NCI-H1092 treated with DMSO at 0.1 percent for 48 hours (cell line): ENCODE measurements around the gene ATP11A.
"Not testable (repeated sequence)": the region's sequence is repeated elsewhere in the genome, so short reads cannot be mapped to it uniquely, and the experiment has no call there.

Source experiments
- DNase-seq: peaks from one replicate; lab custom pipeline; 2025; lab: John Stamatoyannopoulos, UW

ATP11A gene

DNA sequence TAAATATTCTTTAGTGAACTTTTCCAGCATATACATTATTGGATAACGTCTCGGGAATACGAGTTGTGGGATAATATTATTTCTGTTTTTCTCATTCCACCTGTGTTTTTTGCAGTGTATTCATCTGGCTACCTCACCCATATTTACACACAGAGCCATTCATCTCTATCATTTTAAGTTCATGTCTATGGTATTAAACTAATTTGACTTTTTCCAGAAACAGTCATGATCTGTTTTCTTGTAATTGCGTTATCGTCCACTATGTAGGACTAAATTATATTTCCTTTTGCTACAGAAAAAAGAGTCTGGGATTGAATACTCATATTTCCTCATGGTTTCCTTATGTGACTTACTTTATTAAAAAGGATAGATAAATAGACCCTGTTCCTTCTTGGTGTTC is 2.7 kb downstream of the ATP11A start:
- no peak for DNase-seq

DNA sequence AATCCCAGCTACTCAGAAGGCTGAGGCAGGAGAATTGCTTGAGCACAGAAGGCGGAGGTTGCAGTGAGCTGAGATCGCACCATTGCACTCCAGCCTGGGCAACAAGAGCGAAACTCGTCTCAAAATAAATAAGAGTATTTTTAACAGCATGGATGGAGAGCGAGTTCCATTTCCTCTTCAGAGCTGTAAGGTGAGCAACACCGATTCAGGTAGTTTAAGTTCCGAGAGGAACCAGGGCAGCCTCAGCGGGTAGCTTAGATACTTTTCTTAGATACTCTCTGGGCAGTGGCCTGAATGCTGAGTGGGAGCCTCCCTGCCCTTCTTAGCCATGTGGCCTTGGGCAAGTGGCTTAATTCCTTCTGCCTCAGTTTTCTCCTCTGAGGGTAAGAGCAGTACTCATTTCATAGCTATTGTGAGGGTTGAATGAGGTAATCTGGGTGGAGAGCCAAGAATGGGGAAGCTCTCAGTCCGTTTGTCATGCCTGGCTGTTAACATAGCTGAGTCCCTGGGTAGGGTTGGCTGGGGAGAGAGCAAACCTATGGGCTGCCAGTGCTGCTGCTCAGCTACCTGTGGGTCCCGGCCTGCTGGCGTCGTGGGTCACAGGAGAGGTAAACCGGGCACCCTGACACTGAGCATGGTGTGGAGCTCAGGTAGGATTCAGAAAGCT is 4.1 kb downstream of the ATP11A start:
- DNase-seq, result no peak

DNA sequence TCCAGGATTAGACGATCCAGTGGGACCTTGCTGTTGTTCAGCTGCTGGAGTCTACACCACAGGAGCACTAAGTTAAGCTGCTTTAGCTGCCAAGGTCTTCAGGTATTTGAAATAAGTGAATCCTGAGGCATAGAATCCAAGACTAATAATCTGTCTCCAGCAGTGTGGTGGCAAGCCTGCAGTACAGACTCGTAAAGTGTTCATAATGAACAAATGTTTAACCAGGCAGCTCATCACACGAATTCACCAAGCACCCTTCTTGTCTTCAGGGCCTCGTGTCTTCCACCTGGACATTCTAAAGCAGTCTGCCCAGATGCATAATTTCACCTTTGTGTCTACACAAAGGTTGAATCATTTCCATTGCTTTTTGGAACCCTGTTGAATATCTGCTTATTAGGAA is 5.3 kb downstream of the ATP11A start:
- no peak for DNase-seq

DNA sequence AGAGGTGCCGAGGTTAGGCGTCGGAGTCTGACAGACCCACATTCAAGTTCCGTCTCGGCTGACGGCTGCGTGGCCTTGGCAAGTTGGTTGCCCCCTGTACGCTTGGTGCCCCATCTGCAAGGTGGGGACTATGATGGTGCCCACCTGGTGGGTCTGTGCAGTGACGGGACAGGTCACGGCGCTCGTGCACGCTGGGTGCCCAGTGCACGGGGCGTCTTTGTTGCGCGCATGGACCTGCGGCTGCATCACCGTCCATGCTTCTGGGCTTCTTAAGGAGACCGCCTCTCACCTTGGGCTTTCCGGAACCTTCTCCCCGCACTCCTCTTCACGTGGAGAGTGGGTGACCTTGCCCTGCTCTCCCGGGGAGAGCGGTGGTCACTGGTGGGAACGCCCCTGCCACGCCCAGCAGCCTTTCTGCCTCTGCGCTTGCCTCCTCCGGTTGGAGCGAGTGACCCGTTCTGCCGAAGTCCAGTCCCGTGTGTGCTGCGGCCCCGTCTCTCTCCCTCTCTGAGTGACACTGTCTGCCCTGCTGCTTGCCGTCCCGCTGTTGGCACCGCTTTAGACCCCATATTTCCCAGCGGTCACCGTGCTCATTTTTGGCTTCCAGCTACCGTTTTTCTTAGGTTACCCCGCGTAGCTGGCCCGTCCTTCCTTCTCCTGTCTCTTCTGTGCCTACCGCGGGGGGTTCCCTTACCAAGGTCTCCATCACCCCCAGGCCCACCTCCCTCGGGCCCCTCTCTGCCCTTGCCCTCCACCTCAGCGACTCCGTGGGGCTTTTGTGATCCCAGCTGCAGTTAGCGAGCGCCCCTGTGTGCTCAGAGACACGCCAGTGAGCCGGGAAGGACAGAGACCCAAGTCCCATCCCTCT is 6.4 kb downstream of the ATP11A start:
- no peak for DNase-seq

DNA sequence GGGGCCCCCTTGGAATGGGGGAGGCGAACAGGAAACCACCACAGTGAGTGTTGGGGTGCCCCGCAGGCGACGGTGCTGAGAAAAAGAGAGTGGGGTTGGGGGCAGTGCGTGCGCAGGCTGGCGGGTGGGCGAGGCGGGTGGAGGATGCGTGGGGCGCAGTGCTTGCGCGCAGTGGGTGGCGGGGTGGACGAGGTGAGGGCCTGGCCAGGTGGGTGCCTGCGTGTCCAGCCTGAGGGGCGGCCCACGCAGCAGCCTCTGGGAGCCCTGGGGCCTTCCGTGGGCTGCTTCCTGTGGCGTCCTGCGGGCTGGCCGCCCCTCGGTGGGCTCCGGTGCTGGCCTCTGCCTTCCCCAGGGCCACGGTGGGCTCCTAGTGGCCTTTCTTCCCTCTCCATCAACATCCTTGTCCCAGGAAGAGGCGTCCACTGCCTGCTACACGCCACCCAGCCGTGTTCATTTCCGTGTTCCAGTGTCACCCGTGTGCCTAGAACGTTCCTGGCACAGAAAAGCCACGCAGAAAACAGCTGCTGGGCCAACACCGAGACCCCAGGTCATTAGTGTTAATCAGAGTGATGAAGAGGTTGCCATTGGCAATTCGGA is 7.1 kb downstream of the ATP11A start:
- DNase-seq, result no peak

DNA sequence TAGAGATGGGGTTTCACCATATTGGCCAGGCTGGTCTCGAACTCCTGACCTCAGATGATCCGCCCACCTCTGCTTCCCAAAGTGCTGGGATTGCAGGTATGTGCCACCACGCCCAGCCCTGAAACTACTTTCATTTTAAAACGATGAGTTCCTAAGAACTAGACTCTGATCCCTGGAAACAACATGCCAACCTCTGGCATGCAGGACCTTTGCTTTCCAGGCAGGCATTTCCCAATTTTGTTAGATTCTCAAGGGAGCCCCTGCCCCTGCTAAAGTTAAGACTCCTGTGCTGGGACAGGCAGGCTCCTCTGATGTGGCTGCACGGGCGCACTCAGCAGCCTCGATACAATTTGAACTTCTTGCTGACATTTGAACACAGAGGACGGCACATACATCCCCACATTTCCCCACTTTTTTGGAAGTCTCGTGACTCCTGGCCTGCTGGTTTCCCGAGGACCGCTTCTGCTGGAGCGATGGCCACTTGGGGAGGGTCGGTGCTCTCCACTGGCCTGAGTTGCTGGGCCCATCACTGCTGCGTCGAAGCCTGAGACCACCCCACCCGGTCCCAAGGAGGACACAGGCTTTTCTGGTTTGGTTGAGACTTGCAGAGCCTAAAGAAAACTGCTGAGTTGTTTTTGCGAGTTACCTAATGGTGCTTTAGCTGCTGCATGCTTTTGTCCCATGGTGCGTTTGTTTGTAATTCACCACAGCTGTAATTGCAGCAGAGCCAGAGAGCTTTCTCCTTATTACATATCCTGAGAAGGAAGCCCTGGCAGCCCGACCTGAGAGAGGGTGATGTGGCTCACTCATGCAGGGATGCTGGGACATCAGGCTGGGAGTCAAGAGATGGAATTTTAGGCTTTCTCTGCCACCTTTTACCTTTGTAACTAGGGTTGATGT is 8.2 kb downstream of the ATP11A start:
- DNase-seq, result no peak

DNA sequence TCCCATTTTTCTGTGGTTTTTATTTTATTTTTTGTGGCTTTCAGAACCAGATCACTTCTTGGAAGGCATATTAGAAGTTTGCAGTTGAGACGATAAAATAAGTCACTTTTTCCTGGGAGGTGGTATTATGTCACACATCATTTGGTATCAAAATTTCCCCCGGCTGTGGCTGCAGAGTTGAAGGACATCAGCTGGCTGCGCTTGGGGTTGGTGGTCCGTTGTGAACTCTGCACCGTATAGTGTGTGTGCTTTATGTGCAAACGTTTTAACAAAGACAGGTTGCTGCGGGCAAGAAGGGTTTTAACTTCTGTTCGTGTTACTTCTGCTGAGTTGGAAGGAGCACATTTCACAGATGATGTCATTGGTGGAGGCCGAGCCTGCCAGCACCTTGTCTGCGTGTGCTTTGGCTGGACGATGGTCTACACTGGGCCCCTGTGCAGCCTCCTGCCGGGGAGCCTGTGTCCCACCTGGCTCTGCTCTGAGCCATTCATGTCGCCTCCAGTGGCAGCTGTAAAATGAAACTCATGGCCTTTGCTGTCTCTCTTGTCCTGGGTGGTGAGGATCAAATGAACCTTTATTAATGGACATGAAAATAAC is 9.6 kb downstream of the ATP11A start:
- DNase-seq, result no peak

DNA sequence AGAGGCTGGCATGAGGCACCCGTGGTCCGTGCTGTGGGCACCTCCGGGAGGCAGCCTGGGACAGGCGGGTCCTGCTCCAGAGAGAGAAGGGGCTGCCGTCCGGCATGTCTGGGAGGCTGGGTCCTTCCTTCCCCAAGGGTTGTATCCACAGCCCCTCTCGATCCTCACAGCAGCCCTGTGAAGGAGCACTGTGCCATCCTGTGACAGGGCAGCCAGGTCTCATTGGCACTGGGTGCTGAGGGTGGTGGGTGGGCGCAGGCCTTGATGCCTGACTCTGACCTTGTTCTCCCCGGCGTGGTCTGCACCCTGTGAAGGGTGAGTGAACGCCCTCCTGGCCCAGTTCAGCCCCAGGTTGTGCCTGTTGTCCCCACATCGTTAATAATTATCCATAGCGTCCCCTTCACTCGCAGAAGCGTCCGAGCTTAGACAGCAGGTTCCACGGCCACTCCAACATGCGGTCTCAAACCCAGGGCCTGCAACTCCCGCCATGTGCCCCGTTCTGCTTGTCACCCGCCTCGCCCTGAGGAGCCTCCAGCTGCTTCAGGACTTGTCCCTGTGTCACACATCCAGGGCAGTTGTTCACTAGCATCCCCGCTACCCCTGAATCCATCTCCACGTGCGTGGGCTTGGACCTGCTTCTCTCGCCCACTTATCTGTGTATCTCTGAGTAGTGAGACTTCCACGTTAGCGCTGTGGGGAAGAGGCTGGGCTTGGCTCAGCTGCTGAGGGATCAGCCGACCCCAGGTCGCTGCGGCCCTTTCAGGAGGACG is 10.6 kb downstream of the ATP11A start:
- no peak for DNase-seq

DNA sequence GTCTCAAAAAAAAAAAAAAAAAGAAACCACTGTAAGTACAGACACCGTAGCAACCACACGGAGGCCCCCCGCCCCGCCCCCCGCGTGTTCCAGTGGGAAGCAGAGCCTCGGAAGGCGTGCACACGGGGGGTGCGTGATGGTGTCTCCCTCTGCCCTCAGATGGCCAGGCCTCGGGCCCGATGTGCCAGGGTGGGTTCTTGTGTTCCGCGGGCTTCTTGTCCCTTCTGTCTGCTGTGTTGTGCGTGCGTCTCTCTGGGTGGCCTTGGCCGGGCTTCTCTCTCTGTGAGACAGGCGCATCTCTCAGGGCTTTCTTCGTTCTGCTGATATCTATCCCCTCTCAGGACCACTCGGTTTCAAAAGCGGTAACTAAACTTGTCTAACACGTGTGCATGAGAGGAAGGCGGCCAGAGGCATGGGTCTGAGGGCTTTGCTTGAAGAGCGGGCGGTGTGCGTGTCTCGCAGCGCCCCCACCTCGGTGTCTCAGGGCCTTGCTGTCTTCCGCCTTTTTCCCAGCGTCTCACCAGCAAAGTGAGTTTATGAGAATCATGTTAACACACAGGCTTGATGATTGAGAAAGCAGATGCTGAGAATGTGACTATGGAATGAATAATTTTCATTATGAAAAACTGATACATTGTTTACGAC is 12.6 kb downstream of the ATP11A start:
- DNase-seq, result no peak

DNA sequence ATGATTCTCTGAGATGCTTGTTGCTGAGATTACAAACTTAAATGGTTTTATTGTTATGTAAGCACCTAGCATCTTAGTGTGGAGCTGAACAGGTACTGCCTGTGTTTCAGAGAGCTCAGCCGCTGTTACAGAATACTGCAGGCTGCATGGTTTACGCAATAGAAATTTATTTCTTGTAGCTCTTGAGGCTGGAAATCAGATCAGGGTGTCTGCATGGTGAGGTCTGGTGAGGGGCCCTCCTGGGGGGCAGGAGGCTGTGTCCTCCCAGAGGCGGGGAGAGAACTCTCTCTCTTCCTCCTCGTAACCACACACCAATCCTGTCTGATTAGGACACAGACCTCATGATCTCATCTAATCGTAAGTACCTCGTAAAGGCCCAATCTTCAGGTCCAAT is 13.1 kb downstream of the ATP11A start:
- no peak for DNase-seq

DNA sequence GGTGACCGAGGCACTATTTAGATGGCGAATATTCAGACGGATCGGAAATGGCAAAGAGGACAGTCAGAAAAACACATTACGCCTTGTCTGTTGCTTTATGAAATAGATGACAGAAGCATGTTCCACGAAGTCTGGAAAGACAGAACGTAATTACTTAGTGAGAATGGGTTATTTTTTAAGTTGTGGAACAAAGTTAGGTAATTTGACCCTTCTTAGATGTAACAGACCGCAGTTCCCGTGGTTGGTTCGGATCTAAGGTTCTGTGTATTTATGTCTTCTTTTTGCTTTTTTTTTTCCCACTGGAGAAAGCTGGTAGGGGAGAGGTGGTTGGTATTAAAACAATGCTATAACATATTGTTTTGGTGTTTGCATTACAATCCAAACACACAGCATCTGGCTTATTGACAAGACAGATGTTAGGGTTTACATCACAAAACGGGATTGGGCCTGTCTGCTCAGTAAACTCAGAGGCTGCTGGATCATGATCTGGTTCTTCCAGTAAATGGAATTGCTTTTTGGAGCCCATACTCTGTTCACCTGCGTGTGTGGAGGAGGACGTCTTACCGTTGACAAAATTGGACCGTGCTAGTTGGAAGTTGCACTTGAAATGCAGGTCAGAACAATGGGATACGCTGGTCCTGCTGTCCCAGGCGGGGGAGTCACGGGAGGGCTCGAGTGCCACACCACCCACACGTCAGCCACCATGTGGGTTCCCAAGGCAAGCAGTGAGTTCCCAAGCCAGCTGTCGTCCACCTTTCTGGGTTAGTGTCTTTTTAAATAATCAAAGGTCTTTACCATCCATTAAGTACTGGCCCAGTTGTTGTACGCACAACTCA is 13.8 kb downstream of the ATP11A start:
- no peak for DNase-seq

DNA sequence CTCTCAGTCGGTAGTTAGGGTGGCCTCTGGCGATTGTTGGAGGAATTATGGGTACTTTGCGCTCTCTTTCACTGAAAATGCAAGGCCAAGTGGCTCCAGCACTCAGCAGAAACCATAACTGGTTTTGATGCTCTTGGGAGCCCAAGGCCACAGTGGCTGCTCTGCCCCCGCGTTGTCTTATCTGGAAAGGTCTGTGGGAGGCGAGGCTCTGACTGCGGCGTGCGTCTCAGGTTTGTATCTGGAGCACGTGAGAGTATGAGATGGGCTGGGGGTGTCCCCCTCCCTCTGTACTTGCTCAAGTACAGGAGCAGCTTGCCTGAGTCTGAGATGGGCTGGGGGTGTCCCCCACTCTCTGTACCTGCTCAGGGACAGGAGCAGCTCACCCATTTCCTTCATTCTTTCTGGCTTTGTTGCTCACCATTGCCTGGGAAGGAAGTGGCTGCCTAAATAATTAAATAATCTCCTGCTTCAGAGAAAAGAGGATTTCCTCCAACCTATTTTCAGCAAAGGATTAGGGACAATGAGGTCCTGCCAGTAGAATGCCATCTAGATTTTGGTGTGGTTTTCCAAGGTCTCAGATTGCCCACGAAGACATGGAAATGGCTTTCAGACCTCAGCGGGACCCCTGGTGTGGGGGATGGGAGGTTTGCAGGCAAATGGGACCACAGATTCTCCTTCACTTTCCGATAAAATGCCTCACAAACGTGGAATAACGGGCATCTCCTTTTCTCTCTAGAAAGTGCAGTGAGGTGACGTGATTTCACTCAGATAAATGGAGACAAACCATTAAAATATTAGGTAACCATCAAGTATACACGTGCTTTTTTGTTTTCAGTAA is 14.7 kb downstream of the ATP11A start:
- DNase-seq, result no peak

DNA sequence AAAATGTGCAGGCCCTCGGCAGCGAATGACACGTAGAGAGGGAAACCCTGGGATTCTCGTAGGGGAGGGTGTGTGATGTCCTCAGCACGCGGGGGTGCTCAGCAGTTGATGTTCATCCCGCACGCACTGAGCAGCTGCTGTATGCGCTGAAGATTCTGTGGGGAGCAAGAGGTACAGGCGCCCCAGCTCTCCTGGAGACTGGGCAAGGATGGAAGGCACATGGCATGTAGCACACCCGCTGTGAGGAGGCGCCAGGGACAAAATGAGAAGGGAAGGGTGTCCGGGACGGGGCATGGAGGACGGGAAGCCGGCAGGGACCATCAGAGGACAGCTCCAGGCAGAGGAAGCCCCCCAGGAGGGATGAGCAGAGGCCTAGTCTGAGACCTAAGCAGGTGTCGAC is 15.4 kb downstream of the ATP11A start:
- DNase-seq, result no peak

DNA sequence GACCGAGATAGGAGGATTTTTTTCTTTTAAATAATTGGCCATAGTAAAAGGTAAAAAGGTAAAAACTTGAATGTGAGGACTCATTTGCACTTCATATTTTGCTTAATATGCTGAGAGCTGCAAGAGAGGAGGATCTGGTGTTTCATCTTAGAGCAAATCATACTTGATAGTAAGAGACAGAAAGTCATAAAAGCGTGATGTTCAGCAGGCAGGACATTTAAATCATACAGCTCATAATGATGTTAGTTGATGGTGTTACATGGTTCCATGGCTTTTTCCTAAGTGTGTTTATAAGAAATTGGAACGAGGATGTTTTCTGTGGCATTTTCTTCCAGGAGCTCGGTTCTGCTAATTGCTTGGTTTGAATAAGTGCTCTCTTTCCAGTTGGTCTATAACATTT is 16.3 kb downstream of the ATP11A start:
- DNase-seq, result no peak

DNA sequence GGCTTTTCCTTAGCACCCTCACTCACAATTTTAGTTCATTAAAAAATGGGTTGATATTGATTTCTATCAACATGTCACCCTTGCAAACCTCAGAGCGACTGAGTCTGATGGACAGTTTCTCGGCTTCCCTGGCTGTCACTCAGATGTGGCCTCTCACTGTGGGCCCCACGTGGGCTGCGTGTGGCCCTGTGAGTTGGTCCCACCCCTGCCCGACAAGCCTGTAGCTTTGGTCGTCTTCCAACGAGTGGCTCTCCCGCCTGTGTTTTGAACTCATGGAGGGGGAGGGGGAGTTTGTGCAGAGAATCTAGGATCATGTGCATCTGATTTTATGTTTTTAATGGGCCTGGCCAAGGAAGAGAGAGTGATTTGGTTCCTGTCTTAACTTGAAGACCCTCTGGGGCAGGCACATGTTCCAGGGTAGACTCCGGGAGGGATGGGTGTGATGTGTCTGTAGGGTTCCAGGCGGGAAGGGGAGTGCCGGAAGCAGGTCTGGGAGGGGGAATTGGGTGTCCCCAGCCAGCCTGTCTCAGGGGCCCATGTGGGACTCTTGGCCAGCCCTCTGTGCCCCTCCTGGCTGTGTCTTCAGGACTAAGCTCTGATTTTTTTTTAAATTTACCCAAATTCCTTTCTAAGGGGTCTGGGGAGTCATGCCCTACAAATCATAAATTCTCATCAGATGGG is 18.9 kb downstream of the ATP11A start:
- DNase-seq, result no peak

DNA sequence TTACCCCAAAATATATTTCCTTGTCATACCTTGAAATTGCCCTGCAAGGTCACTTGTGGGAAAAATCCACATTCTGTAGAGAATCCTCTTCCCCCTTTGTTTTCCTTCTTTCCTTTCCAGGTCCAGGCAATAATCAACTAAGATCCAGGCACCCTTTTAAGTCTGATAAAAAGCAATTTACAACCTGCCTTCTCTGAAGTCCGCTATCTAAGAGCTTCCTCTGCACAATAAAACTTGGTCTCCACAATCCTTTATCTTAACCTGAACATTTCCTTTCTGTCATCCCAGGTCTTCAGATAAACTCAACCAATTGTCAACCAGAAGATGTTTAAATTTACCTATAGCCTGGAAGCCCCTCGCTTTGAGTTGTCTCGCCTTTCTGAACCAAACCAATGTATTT is 19.5 kb downstream of the ATP11A start:
- not testable (repeated sequence) for DNase-seq

DNA sequence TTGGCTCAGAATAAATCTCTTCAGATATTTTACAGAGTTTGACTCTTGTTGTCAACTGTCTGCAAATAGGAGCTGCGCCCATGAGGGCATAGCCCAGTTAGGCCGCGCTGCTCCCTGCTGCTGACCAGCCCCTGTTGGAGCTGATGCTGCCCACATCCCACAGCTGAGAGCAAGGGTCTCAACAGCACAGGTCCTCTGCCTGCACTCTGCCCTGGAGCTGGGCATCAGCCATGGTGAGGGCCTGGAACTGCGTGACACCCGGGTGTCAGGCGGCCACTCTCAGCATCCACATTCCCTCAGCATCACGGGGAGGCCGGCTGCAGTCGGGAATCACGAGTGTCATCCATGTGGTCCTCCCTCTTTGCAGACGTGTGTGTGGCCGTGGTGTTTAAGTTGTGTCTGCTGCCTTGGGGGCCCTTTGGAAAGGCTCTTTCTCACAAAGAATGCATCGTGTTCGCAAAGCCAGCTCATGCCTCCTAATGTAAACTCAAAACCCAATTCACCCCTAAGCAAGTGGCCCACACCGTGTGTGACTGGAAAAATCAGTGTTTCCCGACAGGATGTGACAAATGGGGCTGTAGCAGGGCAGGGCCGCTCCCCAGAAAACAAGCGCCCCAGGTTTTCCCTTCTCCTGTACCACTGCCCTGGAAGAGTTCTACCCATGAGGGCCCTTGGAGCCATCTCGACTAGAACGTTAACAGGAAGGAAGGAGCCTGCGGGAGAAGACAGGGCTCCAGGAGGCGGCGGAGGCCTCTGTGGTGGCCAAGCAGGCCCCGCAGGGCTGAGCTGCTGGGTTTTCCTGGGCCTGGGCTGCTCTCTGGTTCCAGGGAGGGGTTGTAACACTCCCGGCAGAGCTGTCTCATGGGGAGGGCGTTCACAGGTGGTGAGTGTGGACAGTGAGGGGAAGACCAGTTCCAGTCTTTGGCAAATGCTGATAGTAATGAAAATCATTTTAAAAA is 20.3 kb downstream of the ATP11A start:
- no peak for DNase-seq
